DND-41 (cell line): ENCODE data around the gene PHACTR1.
"Not testable (repeated sequence)": the region's sequence is repeated elsewhere in the genome, so short reads cannot be mapped to it uniquely, and the experiment has no call there.

Experiments used
- EZH2 ChIP-seq: IDR thresholded peaks from 3 replicates; pipeline ENCODE4 v1.6.1; 2012; ENCODE audit warnings: borderline replicate concordance, low read depth, mild to moderate bottlenecking, moderate library complexity, low read length, inconsistent platforms; ENCODE audit not compliant: severe bottlenecking
- TF ChIP-seq, protein P1 (sequence below): IDR thresholded peaks from 2 replicates; pipeline ENCODE4 v1.5.1; 2012; ENCODE audit warnings: borderline replicate concordance, low read length, moderate library complexity, mild to moderate bottlenecking; ENCODE audit not compliant: poor library complexity, severe bottlenecking; ENCODE audit errors: extremely low read depth

DNA sequence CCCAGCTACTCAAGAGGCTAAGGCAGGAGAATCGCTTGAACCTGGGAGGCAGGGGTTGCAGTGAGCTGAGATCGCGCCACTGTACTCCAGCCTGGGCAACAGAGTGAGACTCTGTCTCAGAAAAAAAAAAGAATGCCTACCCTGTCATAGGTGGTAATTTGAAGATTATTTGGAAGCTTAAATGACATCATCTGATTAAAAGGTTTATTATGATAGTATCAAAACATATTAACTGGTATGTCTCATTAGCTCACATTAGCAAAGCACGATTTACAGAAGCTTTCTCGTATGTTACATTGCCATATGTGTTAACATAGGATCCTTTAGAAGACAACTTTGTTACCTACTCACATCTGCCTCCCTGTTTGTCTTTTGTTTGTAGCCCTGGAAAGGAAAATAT lies 443.3 kb downstream of the PHACTR1 start:
- TF ChIP-seq, protein P1, sequence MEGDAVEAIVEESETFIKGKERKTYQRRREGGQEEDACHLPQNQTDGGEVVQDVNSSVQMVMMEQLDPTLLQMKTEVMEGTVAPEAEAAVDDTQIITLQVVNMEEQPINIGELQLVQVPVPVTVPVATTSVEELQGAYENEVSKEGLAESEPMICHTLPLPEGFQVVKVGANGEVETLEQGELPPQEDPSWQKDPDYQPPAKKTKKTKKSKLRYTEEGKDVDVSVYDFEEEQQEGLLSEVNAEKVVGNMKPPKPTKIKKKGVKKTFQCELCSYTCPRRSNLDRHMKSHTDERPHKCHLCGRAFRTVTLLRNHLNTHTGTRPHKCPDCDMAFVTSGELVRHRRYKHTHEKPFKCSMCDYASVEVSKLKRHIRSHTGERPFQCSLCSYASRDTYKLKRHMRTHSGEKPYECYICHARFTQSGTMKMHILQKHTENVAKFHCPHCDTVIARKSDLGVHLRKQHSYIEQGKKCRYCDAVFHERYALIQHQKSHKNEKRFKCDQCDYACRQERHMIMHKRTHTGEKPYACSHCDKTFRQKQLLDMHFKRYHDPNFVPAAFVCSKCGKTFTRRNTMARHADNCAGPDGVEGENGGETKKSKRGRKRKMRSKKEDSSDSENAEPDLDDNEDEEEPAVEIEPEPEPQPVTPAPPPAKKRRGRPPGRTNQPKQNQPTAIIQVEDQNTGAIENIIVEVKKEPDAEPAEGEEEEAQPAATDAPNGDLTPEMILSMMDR, result not testable (repeated sequence)
- TF ChIP-seq EZH2, result not testable (repeated sequence)
